SU-DHL-6 (cell line): ENCODE results near the gene ERV3-1.

Source experiments
- CTCF ChIP-seq: fragments of 200-600 bp; sonication (generic); IDR thresholded peaks from one replicate; pipeline ENCODE4 v1.5.1; 2017; ENCODE audit warnings: antibody characterized with exemption, mild to moderate bottlenecking, low read length, moderate library complexity; ENCODE audit not compliant: insufficient read depth, poor library complexity, severe bottlenecking
- EZH2phosphoT487 ChIP-seq: fragments of 200-600 bp; sonication (generic), shearing (Covaris generic); conservative IDR thresholded peaks from 2 replicates; pipeline ENCODE4 v1.6.1; 2018; ENCODE audit warnings: mild to moderate bottlenecking, antibody characterized with exemption, low read length, moderate library complexity, mixed read lengths

DNA sequence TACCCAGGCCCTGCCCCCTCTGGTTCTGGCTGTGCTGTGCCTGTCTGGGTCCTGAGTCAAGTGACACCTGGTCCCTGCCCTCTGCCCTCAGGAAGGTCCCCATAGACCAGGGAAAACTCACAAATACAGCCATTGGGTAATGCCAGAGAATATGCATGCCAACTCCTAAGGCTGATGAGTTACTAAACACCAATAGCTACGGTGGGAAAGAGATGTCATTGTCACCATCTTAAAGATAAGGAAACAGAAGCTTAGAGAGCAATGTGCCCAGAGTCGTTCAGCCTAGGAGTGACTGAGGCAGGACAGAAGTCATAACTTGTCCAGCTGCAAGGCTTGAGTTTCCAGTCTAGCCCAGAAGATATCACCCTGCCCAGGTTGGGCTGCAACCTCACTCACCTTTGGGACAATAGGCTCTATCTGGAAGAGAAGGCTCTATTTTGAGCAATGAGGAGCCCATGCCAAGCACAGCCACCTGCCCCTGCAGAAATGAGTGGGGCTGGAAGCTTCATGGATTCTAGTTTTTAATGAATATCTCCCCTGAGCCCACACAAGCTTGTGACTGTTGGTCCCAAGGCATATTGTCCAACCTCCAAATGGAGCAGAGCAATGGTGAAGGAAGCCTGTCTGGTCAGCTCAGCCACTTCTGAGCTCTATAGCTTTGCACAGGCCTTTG is 60.8 kb downstream of the ERV3-1 start:
- TF ChIP-seq CTCF (no peak), EZH2phosphoT487 (no peak)
